ENCODE measurements around the gene IQGAP3. TPM values are rescaled to one million over a fixed set of nuclear protein-coding genes. Genes with fewer than 3 reads are reported as not detected.

Gene IQGAP3
- total RNA-seq, 1 donor from 2014 or later, result 3.7 TPM

DNA sequence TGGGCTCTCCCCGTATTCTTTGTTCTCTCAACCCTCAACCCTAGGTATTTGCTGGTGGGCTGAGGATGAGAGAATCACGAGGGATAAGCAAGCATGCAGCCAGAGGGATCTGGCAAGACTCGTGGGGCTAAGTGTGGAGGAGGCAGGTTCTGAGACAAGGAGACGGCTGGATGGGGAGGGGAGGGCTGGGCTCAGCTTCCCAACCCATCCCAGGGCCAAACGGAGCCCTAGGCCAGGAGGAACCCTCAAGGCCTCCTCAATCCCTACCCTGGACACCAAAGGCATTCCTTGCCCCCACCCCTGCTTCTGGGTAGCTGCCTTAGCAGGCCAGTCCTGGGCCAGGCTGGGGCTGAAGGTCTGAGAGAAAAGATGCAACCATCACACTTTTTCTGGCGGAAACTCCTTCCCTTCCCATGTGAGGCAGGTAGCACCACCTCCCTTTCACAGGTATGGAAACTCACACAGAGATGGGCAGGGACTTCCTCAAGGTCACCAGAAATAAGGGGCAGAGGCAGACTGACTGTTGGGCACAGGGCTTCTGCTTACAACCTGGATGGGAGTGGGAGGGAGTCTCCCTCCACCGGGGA is 78.0 kb downstream of the IQGAP3 start:
- peak overlapping the region; percentile 1 to 77 (median 28) for H3K4me3 ChIP-seq (ENCODE audit: low read length in 3 of 3)
- no peaks in the 10 kb centered on the region for H3K27me3 ChIP-seq (ENCODE audit: control insufficient read depth in 3 of 3, insufficient read depth in 3 of 3, low read length in 3 of 3)
- H3K9ac ChIP-seq (ENCODE audit: low read depth in 1 of 3, low read length in 3 of 3), result peak overlapping the region; percentile 23 to 96 (median 95)
- H3K4me1 ChIP-seq (ENCODE audit: control insufficient read depth in 3 of 3, insufficient read depth in 3 of 3, low read length in 3 of 3), result peaks cover 95 to 98% (median 95%) of the 10 kb centered on the region in 3 donors
- H3K27ac ChIP-seq (ENCODE audit: low read depth, low read length), result peak overlapping the region; percentile 100
- no peaks in the 10 kb centered on the region for H3K9me3 ChIP-seq (ENCODE audit: control insufficient read depth in 3 of 3, low read length in 3 of 3)
- peaks cover 6 to 21% (median 11%) of the 10 kb centered on the region in 3 donors for H3K36me3 ChIP-seq (ENCODE audit: control insufficient read depth in 3 of 3, insufficient read depth in 3 of 3, low read length in 3 of 3)

- H3K4me3 ChIP-seq (ENCODE audit: low read length in 3 of 3), result peak overlapping the region; percentile 71 to 77 (median 72)
- H3K27ac ChIP-seq (ENCODE audit: low read depth, low read length), result peak overlapping the region; percentile 100
- H3K36me3 ChIP-seq (ENCODE audit: control insufficient read depth in 3 of 3, insufficient read depth in 3 of 3, low read length in 3 of 3), result peaks cover 6 to 23% (median 11%) of the 10 kb centered on the region in 3 donors
- H3K9ac ChIP-seq (ENCODE audit: low read depth in 1 of 3, low read length in 3 of 3), result peak overlapping the region; percentile 22 to 96 (median 95)
- no peaks in the 10 kb centered on the region for H3K27me3 ChIP-seq (ENCODE audit: control insufficient read depth in 3 of 3, insufficient read depth in 3 of 3, low read length in 3 of 3)
- H3K4me1 ChIP-seq (ENCODE audit: control insufficient read depth in 3 of 3, insufficient read depth in 3 of 3, low read length in 3 of 3), result peaks cover 95 to 99% (median 97%) of the 10 kb centered on the region in 3 donors
- no peaks in the 10 kb centered on the region for H3K9me3 ChIP-seq (ENCODE audit: control insufficient read depth in 3 of 3, low read length in 3 of 3)
Measured at GRCh38 chr1:156493742-156494141, 78.6 kb downstream of the IQGAP3 start.

- Histone ChIP-seq H3K27me3 (ENCODE audit: control insufficient read depth in 3 of 3, insufficient read depth in 3 of 3, low read length in 3 of 3) (no peaks in the 10 kb centered on the region), H3K4me1 (ENCODE audit: control insufficient read depth in 3 of 3, insufficient read depth in 3 of 3, low read length in 3 of 3) (peaks cover 97 to 100% (median 99%) of the 10 kb centered on the region in 3 donors), H3K9ac (ENCODE audit: low read depth in 1 of 3, low read length in 3 of 3) (peak overlapping the region; percentile 91 to 96 (median 95)), H3K27ac (ENCODE audit: low read depth, low read length) (peak overlapping the region; percentile 100), H3K4me3 (ENCODE audit: low read length in 3 of 3) (peak overlapping the region; percentile 71 to 77 (median 72)), H3K36me3 (ENCODE audit: control insufficient read depth in 3 of 3, insufficient read depth in 3 of 3, low read length in 3 of 3) (peaks cover 6 to 27% (median 16%) of the 10 kb centered on the region in 3 donors), H3K9me3 (ENCODE audit: control insufficient read depth in 3 of 3, low read length in 3 of 3) (no peaks in the 10 kb centered on the region)
Measured at GRCh38 chr1:156493154-156493631, 79.2 kb downstream of the IQGAP3 start.

DNA sequence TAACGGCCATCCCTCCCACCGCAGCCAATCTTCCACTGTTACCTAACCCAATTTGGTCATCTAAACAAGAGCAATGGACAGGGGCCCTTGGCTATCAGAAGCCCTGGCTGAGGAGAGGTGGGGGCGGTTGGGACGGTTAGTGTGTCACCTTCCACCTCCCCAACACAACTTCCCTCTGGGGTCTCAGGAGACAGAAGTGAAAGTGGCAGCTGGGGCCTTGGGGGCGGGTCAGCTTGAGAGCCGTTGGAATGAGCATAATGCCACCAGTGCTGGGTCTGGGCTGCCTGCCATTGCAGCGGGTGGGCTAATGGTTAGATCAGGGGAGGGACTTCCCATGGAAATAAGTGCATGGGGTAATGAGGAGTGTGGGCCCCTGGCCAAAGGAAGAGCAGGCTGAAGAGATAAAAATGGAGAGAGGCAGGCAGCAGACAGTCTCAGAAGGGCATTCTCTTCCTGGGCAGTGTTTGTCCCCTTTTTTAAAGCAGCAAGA is 79.7 kb downstream of the IQGAP3 start:
- no peaks in the 10 kb centered on the region for H3K27me3 ChIP-seq (ENCODE audit: control insufficient read depth in 3 of 3, insufficient read depth in 3 of 3, low read length in 3 of 3)
- H3K27ac ChIP-seq (ENCODE audit: low read depth, low read length), result peak overlapping the region; percentile 100
- peak overlapping the region; percentile 71 to 77 (median 72) for H3K4me3 ChIP-seq (ENCODE audit: low read length in 3 of 3)
- no peaks in the 10 kb centered on the region for H3K9me3 ChIP-seq (ENCODE audit: control insufficient read depth in 3 of 3, low read length in 3 of 3)
- peak overlapping the region; percentile 91 to 96 (median 95) for H3K9ac ChIP-seq (ENCODE audit: low read depth in 1 of 3, low read length in 3 of 3)
- H3K4me1 ChIP-seq (ENCODE audit: control insufficient read depth in 3 of 3, insufficient read depth in 3 of 3, low read length in 3 of 3), result peaks cover 97 to 100% (median 100%) of the 10 kb centered on the region in 3 donors
- H3K36me3 ChIP-seq (ENCODE audit: control insufficient read depth in 3 of 3, insufficient read depth in 3 of 3, low read length in 3 of 3), result peaks cover 6 to 24% (median 16%) of the 10 kb centered on the region in 3 donors

DNA sequence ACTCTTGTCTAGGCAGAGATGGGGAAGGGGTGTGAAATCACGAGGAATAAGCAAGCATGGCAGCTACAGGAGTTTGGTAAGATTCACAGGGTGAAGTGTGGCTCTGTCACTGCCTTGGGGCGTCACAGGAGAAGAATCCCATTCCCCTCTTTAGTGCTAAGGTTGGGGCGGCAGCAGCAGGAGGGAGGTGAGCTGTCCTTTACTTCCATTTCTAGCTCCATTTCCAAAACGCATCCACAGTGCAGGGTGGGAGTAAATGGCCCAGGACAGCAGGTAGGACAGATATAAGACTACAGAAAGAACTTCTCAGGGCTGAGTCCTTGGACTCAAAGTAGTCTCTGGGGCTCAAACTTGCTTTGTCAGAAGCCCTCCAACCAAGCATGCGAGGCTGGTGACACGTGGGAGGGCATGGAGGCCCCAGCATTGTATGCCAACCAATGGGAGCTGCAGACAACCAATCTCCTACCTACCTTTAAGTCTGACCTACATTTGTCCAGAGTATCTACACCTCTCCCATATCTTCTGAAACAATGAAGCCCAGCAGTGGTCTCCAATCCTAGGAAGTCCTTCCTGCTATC is 80.3 kb downstream of the IQGAP3 start:
- H3K36me3 ChIP-seq (ENCODE audit: control insufficient read depth in 3 of 3, insufficient read depth in 3 of 3, low read length in 3 of 3), result peaks cover 6 to 24% (median 16%) of the 10 kb centered on the region in 3 donors
- H3K27me3 ChIP-seq (ENCODE audit: control insufficient read depth in 3 of 3, insufficient read depth in 3 of 3, low read length in 3 of 3), result no peaks in the 10 kb centered on the region
- H3K9ac ChIP-seq (ENCODE audit: low read depth in 1 of 3, low read length in 3 of 3), result peak overlapping the region; percentile 91 to 96 (median 95)
- H3K9me3 ChIP-seq (ENCODE audit: control insufficient read depth in 3 of 3, low read length in 3 of 3), result no peaks in the 10 kb centered on the region
- peak overlapping the region; percentile 71 to 77 (median 72) for H3K4me3 ChIP-seq (ENCODE audit: low read length in 3 of 3)
- H3K4me1 ChIP-seq (ENCODE audit: control insufficient read depth in 3 of 3, insufficient read depth in 3 of 3, low read length in 3 of 3), result peaks cover 97 to 100% (median 100%) of the 10 kb centered on the region in 3 donors
- H3K27ac ChIP-seq (ENCODE audit: low read depth, low read length), result peak overlapping the region; percentile 100

DNA sequence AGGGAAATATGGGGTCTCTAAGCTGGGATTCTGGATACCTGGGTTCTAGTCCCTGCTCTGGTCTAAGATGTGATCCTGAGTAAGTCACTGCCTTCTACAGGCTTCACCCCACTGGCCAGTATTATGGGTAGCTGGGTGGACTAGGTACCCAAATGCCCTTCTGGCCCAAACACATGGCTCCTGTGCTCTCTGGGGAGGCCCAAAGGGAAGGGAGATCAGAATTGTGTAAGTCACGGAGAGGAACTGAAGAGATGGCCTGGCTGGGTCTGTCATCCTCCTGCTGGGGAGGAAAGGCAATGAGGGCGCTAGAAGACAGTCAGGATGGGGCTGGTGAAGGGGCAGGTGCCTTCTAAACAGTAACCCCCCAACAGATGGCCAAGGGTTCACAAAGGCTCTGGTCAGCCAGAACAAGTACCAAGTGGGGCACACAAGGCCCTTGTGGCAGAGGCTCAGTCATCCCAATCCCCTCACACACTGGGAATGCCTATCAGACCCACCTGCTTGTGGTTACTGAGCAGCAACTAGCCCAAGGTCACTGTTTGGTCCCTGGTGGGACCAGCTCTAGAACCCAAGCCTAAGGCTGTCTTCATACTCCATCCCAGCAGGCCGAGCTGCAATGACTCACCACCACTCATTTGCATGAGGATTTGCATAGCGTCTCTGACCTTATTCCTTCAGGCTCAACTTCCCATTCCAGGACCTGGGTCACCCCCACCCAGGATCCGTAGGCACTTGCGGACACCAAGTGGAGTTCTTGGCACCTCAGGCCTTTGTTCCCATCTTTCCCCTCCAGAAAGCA is 81.0 kb downstream of the IQGAP3 start:
- Histone ChIP-seq H3K36me3 (ENCODE audit: control insufficient read depth in 3 of 3, insufficient read depth in 3 of 3, low read length in 3 of 3) (peaks cover 6 to 24% (median 16%) of the 10 kb centered on the region in 3 donors), H3K27ac (ENCODE audit: low read depth, low read length) (peak overlapping the region; percentile 100), H3K4me1 (ENCODE audit: control insufficient read depth in 3 of 3, insufficient read depth in 3 of 3, low read length in 3 of 3) (peaks cover 96 to 100% (median 100%) of the 10 kb centered on the region in 3 donors), H3K9ac (ENCODE audit: low read depth in 1 of 3, low read length in 3 of 3) (peak overlapping the region; percentile 93 to 96 (median 95)), H3K27me3 (ENCODE audit: control insufficient read depth in 3 of 3, insufficient read depth in 3 of 3, low read length in 3 of 3) (no peaks in the 10 kb centered on the region), H3K4me3 (ENCODE audit: low read length in 3 of 3) (peak overlapping the region; percentile 71 to 77 (median 73)), H3K9me3 (ENCODE audit: control insufficient read depth in 3 of 3, low read length in 3 of 3) (no peaks in the 10 kb centered on the region)

GRCh38 chr1:156490401-156491032 is 81.8 kb downstream of the IQGAP3 start:
- Histone ChIP-seq H3K9me3 (ENCODE audit: control insufficient read depth in 3 of 3, low read length in 3 of 3) (no peaks in the 10 kb centered on the region), H3K4me1 (ENCODE audit: control insufficient read depth in 3 of 3, insufficient read depth in 3 of 3, low read length in 3 of 3) (peaks cover 93 to 100% (median 97%) of the 10 kb centered on the region in 3 donors), H3K27me3 (ENCODE audit: control insufficient read depth in 3 of 3, insufficient read depth in 3 of 3, low read length in 3 of 3) (no peaks in the 10 kb centered on the region), H3K36me3 (ENCODE audit: control insufficient read depth in 3 of 3, insufficient read depth in 3 of 3, low read length in 3 of 3) (peaks cover 6 to 24% (median 16%) of the 10 kb centered on the region in 3 donors), H3K4me3 (ENCODE audit: low read length in 3 of 3) (peak overlapping the region; percentile 71 to 77 (median 73)), H3K9ac (ENCODE audit: low read depth in 1 of 3, low read length in 3 of 3) (peak overlapping the region; percentile 90 to 96 (median 93)), H3K27ac (ENCODE audit: low read depth, low read length) (peak overlapping the region; percentile 100)

- Histone ChIP-seq H3K9me3 (ENCODE audit: control insufficient read depth in 3 of 3, low read length in 3 of 3) (no peaks in the 10 kb centered on the region), H3K4me1 (ENCODE audit: control insufficient read depth in 3 of 3, insufficient read depth in 3 of 3, low read length in 3 of 3) (peaks cover 93 to 99% (median 95%) of the 10 kb centered on the region in 3 donors), H3K27ac (ENCODE audit: low read depth, low read length) (peak overlapping the region; percentile 100), H3K4me3 (ENCODE audit: low read length in 3 of 3) (peak overlapping the region; percentile 71 to 77 (median 73)), H3K9ac (ENCODE audit: low read depth in 1 of 3, low read length in 3 of 3) (peak overlapping the region; percentile 90 to 96 (median 93)), H3K36me3 (ENCODE audit: control insufficient read depth in 3 of 3, insufficient read depth in 3 of 3, low read length in 3 of 3) (peaks cover 3 to 25% (median 14%) of the 10 kb centered on the region in 3 donors), H3K27me3 (ENCODE audit: control insufficient read depth in 3 of 3, insufficient read depth in 3 of 3, low read length in 3 of 3) (no peaks in the 10 kb centered on the region)
Measured at GRCh38 chr1:156489935-156490293, 82.5 kb downstream of the IQGAP3 start.

Measured in skeletal muscle tissue (tissue), 4 donors.